GM19372 (cell line): ENCODE data around the gene KLF4.

Experiments used
- ATAC-seq: cut with Tn5 transposase; IDR thresholded peaks from one replicate; pipeline ENCODE4 v1.9.1; 2021; ENCODE audit warnings: mild to moderate bottlenecking, low read depth, moderate library complexity; ENCODE audit not compliant: unreplicated experiment

Gene KLF4

GRCh38 chr9:107460153-107461023 lies 29.2 kb downstream of the KLF4 start:
- ATAC-seq = no peak

GRCh38 chr9:107455425-107456135 lies 34.0 kb downstream of the KLF4 start:
- no peak for ATAC-seq

GRCh38 chr9:107453479-107453878 lies 36.1 kb downstream of the KLF4 start:
- ATAC-seq = no peak

- ATAC-seq = no peak
Observed at GRCh38 chr9:107447834-107448233, 41.7 kb downstream of the KLF4 start.

GRCh38 chr9:107447081-107447480 lies 42.5 kb downstream of the KLF4 start:
- ATAC-seq = no peak

- ATAC-seq = no peak
Observed at GRCh38 chr9:107446491-107446890, 43.1 kb downstream of the KLF4 start.

- no peak for ATAC-seq
Observed at GRCh38 chr9:107443786-107444185, 45.8 kb downstream of the KLF4 start.

- ATAC-seq = no peak
Observed at GRCh38 chr9:107439991-107440456, 49.5 kb downstream of the KLF4 start.

GRCh38 chr9:107438211-107439031 lies 51.1 kb downstream of the KLF4 start:
- ATAC-seq = no peak

GRCh38 chr9:107437716-107438115 lies 51.9 kb downstream of the KLF4 start:
- ATAC-seq = no peak

- ATAC-seq = no peak
Observed at GRCh38 chr9:107435415-107435814, 54.2 kb downstream of the KLF4 start.
